HUDEP-2 (cell line): ENCODE measurements around the gene PHKG2.

Source experiments
- DNase-seq, 76 experiments: peaks; one replicate each; lab custom pipeline; 2025; ENCODE audit not compliant: unreplicated experiment in 76 of 76; lab: John Stamatoyannopoulos, UW

Gene PHKG2

GRCh38 chr16:30725418-30725792, 22.8 kb upstream of the PHKG2 start:
- no peak for DNase-seq

- DNase-seq: no peak
These were observed 19.9 kb upstream of the PHKG2 start for GRCh38 chr16:30728321-30728720.

GRCh38 chr16:30728899-30729672, 19.1 kb upstream of the PHKG2 start:
- no peak for DNase-seq

- no peak for DNase-seq
These were observed 16.8 kb upstream of the PHKG2 start for GRCh38 chr16:30731411-30731810.

- DNase-seq: no peak
These were observed 11.0 kb upstream of the PHKG2 start for GRCh38 chr16:30736995-30737793.

- no peak for DNase-seq
These were observed 10.2 kb upstream of the PHKG2 start for GRCh38 chr16:30737794-30738648.

- DNase-seq: no peak
These were observed 9.0 kb upstream of the PHKG2 start for GRCh38 chr16:30738984-30739951.

- peak in 70 of 76 experiments; percentile 25 to 90 (median 79) for DNase-seq
These were observed 7.6 kb upstream of the PHKG2 start for GRCh38 chr16:30740364-30741251.

GRCh38 chr16:30741461-30741914, 6.7 kb upstream of the PHKG2 start:
- no peak for DNase-seq

- DNase-seq: no peak
These were observed 4.5 kb upstream of the PHKG2 start for GRCh38 chr16:30743716-30744115.

- no peak for DNase-seq
These were observed 4.0 kb upstream of the PHKG2 start for GRCh38 chr16:30744183-30744582.

- DNase-seq: no peak
These were observed 3.1 kb upstream of the PHKG2 start for GRCh38 chr16:30745082-30745481.

GRCh38 chr16:30746638-30747175, 1.5 kb upstream of the PHKG2 start:
- no peak for DNase-seq

GRCh38 chr16:30747331-30747730, 894 bp upstream of the PHKG2 start:
- no peak for DNase-seq

- peak in 29 of 76 experiments; percentile 3 to 49 (median 22) for DNase-seq
These were observed 615 bp downstream of the PHKG2 start for GRCh38 chr16:30748634-30749445.

GRCh38 chr16:30750201-30750600, 2.0 kb downstream of the PHKG2 start:
- no peak for DNase-seq

- no peak for DNase-seq
These were observed 2.7 kb downstream of the PHKG2 start for GRCh38 chr16:30750876-30751465.
